ENCODE results near the gene SH3GLB1. TPM values are rescaled to one million over a fixed set of nuclear protein-coding genes. Genes with fewer than 3 reads are reported as not detected.

The SH3GLB1 gene
- total RNA-seq, 4 donors from 2014 or later = 56.2 to 73.1 (median 61.8) TPM

DNA sequence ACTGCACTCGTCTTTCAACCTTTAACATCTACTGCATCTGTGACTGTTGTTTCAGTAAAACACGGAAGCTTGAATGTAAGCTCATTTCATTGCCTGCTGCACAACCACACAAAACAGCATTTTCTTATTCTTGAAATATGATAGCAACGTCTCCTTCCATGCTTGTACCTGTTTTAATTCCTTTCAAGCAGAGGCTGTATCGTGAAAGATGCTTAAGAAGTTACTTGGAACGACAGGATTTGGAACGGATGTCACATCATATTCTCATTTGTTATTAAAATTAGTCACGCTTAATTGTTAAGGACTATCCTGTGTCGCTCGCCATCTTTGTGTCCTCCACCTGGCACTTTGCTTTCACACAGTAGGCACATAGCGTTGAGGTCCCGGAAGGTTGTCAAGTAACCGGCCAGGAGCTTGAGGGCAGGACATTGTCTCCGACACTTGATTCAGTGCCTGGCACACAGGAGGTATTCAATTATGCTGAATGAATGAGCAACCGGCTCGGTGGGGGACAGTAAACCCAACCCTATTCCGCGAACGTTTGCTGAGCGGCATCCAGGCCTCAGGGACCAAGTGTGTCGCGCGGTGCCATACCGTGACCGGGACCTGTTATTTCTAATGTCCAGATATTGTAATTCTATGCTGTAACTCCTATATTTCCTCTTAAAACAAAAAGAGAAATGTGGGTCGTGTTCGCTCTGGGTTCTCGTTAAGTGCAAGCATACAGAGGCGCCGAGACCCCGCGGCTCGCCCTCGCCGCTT lies 499 bp upstream of the SH3GLB1 start:
- DNase-seq (ENCODE audit: extremely low spot score) = peak; percentile 92
- no peaks in the 10 kb centered on the region for H3K27me3 ChIP-seq
- peak overlapping the region; percentile 74 to 95 (median 94) for H3K4me3 ChIP-seq
- no peaks in the 10 kb centered on the region for H3K9me3 ChIP-seq
- intact Hi-C loops (cut with DNase I) = loop anchor here (10.0 kb wide), 3 partner anchors 211 to 381 kb away; partner anchors contain the start of genes HS2ST1, ODF2L and SELENOF
- WGBS = 6% methylated on average over 34 of the region's 34 CpGs
- H3K36me3 ChIP-seq = no peaks in the 10 kb centered on the region
- H3K4me1 ChIP-seq = peaks cover 29 to 42% (median 40%) of the 10 kb centered on the region in 4 donors
- no peak for TF ChIP-seq EP300 (IDR thresholded peaks at IDR 0.05)
- peak overlapping the region; percentile 91 to 98 (median 98) for H3K27ac ChIP-seq (replicated peaks in 1 of 4)

DNA sequence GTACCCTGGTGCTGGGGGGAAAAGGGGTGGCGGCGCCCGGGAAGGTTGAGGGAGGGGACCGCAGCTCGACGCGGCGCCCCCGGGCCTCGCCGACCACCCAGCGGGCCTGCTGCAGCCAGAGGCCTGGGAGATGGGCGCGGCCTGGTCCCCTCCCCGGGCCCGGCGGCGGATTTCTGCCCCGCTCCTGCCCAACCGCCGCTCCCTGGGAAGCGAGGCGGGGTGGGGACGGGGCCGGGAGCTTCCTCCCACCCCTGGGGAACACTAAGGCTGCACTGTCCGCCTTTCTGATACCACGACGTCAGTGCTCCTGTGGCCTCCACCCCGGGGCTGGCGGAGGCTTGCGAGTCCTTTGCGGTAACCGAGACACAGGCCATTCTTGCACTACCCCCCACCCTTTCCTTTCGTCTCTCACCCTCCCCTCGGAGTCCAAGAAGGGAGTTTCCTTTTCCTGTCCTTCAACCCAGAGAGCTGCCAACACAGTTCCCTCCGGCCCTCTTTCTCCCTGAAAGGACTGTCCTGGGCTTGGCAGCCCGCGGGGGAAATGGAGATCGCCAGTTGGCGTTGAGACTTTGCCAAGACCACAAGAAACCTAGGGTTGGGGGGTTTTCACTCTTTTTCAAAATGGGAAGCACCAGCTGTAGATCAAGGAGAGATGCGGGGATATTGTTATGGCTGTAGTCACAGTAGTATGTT lies 742 bp downstream of the SH3GLB1 start:
- TF ChIP-seq POLR2A (IDR thresholded peaks at IDR 0.05; ENCODE audit: low read depth) = peak; percentile 9
- TF ChIP-seq, protein P1, sequence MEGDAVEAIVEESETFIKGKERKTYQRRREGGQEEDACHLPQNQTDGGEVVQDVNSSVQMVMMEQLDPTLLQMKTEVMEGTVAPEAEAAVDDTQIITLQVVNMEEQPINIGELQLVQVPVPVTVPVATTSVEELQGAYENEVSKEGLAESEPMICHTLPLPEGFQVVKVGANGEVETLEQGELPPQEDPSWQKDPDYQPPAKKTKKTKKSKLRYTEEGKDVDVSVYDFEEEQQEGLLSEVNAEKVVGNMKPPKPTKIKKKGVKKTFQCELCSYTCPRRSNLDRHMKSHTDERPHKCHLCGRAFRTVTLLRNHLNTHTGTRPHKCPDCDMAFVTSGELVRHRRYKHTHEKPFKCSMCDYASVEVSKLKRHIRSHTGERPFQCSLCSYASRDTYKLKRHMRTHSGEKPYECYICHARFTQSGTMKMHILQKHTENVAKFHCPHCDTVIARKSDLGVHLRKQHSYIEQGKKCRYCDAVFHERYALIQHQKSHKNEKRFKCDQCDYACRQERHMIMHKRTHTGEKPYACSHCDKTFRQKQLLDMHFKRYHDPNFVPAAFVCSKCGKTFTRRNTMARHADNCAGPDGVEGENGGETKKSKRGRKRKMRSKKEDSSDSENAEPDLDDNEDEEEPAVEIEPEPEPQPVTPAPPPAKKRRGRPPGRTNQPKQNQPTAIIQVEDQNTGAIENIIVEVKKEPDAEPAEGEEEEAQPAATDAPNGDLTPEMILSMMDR (IDR thresholded peaks at IDR 0.05) = no peak
- peaks cover 38 to 55% (median 52%) of the 10 kb centered on the region in 4 donors for H3K4me1 ChIP-seq
- no peaks in the 10 kb centered on the region for H3K36me3 ChIP-seq
- H3K27me3 ChIP-seq = no peaks in the 10 kb centered on the region
- H3K9me3 ChIP-seq = no peaks in the 10 kb centered on the region
- peak overlapping the region; percentile 74 to 95 (median 94) for H3K4me3 ChIP-seq
- H3K27ac ChIP-seq (replicated peaks in 1 of 4) = peak overlapping the region; percentile 91 to 98 (median 98)
- intact Hi-C loops (cut with DNase I) = loop anchor here (10.0 kb wide), 3 partner anchors 210 to 380 kb away; partner anchors contain the start of genes HS2ST1, ODF2L and SELENOF
- DNase-seq (ENCODE audit: extremely low spot score) = peak; percentile 91
- WGBS = 0% methylated on average over 26 of the region's 41 CpGs

DNA sequence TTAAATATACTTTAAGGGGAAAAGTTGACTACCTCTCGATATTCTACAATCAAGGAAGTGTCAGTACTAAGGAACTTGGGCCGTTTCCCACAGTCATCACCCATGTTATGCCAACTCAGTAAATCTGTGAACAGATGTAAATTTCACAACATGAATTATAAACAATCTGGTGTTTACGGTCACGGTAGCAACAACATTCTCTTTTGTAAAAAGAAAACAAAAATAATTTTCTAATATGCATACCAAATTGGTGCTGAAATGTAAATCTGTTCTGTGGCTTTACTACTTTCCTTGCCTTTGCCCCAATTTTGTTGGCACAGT lies 1.2 kb downstream of the SH3GLB1 start:
- H3K4me1 ChIP-seq = peaks cover 43 to 60% (median 57%) of the 10 kb centered on the region in 4 donors
- no peaks in the 10 kb centered on the region for H3K27me3 ChIP-seq
- peak overlapping the region; percentile 91 to 98 (median 98) for H3K27ac ChIP-seq (replicated peaks in 1 of 4)
- intact Hi-C loops (cut with DNase I) = loop anchor here (10.0 kb wide), 3 partner anchors 209 to 379 kb away; partner anchors contain the start of genes HS2ST1, ODF2L and SELENOF
- no peak for DNase-seq (ENCODE audit: extremely low spot score)
- H3K36me3 ChIP-seq = no peaks in the 10 kb centered on the region
- WGBS = 2% methylated on average over 4 of the region's 4 CpGs
- H3K9me3 ChIP-seq = no peaks in the 10 kb centered on the region
- peak overlapping the region; percentile 74 to 95 (median 94) for H3K4me3 ChIP-seq
- TF ChIP-seq POLR2A (IDR thresholded peaks at IDR 0.05; ENCODE audit: low read depth) (no peak), POLR2AphosphoS5 (IDR thresholded peaks at IDR 0.05) (no peak)
- TF ChIP-seq, protein P1 (IDR thresholded peaks at IDR 0.05) = no peak

DNA sequence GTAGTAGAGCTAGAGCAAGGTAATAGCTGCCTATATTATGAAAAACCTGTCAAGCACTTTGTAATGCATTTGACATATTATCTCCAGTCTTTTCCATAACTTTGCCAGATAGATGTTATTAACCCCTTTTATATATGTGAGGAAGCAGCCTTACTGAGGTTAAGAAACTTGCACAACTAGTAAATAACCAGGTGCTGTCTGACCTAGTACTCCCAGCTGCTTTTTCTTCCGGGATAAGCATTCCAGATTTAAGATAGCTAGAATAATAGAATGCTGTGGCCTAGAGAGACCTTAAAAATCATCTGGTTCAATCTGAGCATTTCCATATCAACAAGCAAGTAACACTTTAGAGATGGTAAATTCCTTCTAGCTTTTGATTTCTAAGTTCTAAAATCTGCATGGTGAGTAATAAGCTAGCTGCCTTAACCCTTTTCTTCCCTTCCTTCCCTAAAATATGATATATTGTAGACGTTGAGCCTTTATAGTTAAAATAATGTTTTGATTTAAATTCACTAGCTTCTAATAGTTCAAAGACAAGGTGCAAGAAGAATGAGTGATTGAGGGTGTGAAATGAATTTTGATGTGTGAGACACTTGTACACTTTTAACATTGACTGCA lies 1.8 kb downstream of the SH3GLB1 start:
- Histone ChIP-seq H3K4me3 (peak overlapping the region; percentile 74 to 95 (median 94)), H3K27me3 (no peaks in the 10 kb centered on the region), H3K36me3 (no peaks in the 10 kb centered on the region), H3K4me1 (peaks cover 46 to 65% (median 61%) of the 10 kb centered on the region in 4 donors), H3K27ac (replicated peaks in 1 of 4) (peak overlapping the region; percentile 91 to 98 (median 98)), H3K9me3 (no peaks in the 10 kb centered on the region)
- no peak for DNase-seq (ENCODE audit: extremely low spot score)
- intact Hi-C loops (cut with DNase I) = loop anchor here (10.0 kb wide), 3 partner anchors 209 to 379 kb away; partner anchors contain the start of genes HS2ST1, ODF2L and SELENOF
- WGBS = 2% methylated on average over 2 of the region's 2 CpGs
- TF ChIP-seq POLR2AphosphoS5 (IDR thresholded peaks at IDR 0.05) (no peak), POLR2A (IDR thresholded peaks at IDR 0.05; ENCODE audit: low read depth) (no peak), EP300 (IDR thresholded peaks at IDR 0.05) (no peak)
- TF ChIP-seq, protein P1 (IDR thresholded peaks at IDR 0.05) = no peak

DNA sequence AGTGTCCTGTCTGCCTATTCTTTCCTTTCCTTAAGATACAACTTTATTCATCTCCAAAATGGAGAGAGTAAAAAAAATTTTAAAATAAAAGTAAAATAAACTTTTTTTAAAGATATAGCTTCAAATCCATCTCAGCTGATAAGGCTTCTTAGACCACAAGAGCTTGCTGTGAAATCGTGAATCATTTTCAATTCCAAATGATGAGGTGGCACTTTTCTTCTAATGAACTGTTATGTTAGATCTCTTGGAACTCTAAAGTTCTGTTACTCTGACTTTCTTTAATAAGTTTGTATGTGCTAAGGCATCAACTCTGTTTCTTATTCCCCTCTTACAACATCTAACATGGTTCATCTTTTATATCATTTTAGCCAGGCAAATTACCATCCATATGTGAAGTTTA lies 4.5 kb downstream of the SH3GLB1 start:
- DNase-seq (ENCODE audit: extremely low spot score) = no peak
- Histone ChIP-seq H3K27ac (replicated peaks in 1 of 4) (peak overlapping the region in 1 of 4 donors; percentile 11), H3K27me3 (no peaks in the 10 kb centered on the region), H3K4me1 (peaks cover 57 to 84% (median 78%) of the 10 kb centered on the region in 4 donors), H3K36me3 (no peaks in the 10 kb centered on the region), H3K9me3 (no peaks in the 10 kb centered on the region), H3K4me3 (no peak overlapping the region)
- intact Hi-C loops (cut with DNase I) = loop anchor here (10.0 kb wide), 3 partner anchors 206 to 376 kb away; partner anchors contain the start of genes HS2ST1, ODF2L and SELENOF
- WGBS = 21% methylated on average over 1 of the region's 1 CpG
- no peak for TF ChIP-seq POLR2A (IDR thresholded peaks at IDR 0.05; ENCODE audit: low read depth)
- TF ChIP-seq POLR2AphosphoS5 (IDR thresholded peaks at IDR 0.05) = no peak
- TF ChIP-seq, protein P1 (IDR thresholded peaks at IDR 0.05) = no peak
- no peak for TF ChIP-seq EP300 (IDR thresholded peaks at IDR 0.05)

Data from esophagus muscularis mucosa (tissue), 4 donors.